H9 (cell line): ENCODE results near the gene TMED8. TPM values are rescaled to one million over a fixed set of nuclear protein-coding genes. Genes with fewer than 3 reads are reported as not detected.

Experiments used
- DNase-seq: peaks from one replicate; pipeline ENCODE4 v3.0.0-alpha.2; 2017
- H2AFZ ChIP-seq: one replicate; pipeline ENCODE4 v1.6.1; 2013; ENCODE audit warnings: mild to moderate bottlenecking, low read length, control low read depth, moderate library complexity
- H2AK5ac ChIP-seq: 2 replicates; pipeline ENCODE4 v1.6.1; 2013; ENCODE audit warnings: low read length, control low read depth, mixed read lengths; ENCODE audit not compliant: insufficient read length
- H2BK120ac ChIP-seq: one replicate; pipeline ENCODE4 v1.6.1; 2013; ENCODE audit warnings: low read depth, mild to moderate bottlenecking, low read length, control low read depth, inconsistent platforms; ENCODE audit not compliant: poor library complexity, severe bottlenecking
- H2BK12ac ChIP-seq: 2 replicates; pipeline ENCODE4 v1.6.1; 2013; ENCODE audit warnings: low read length, control low read depth, mixed read lengths, low read depth; ENCODE audit not compliant: insufficient read length
- H2BK15ac ChIP-seq: 2 replicates; pipeline ENCODE4 v1.6.1; 2013; ENCODE audit warnings: low read depth, low read length, control low read depth
- H2BK20ac ChIP-seq: one replicate; pipeline ENCODE4 v1.6.1; 2013; ENCODE audit warnings: low read depth, mild to moderate bottlenecking, low read length, control low read depth, inconsistent platforms; ENCODE audit not compliant: poor library complexity, severe bottlenecking
- H2BK5ac ChIP-seq: 2 replicates; pipeline ENCODE4 v1.6.1; 2013; ENCODE audit warnings: low read length, control low read depth, mixed read lengths; ENCODE audit not compliant: insufficient read length
- H3K14ac ChIP-seq: 2 replicates; pipeline ENCODE4 v1.6.1; 2013; ENCODE audit warnings: low read length, control low read depth; ENCODE audit not compliant: insufficient read depth
- H3K18ac ChIP-seq: 2 replicates; pipeline ENCODE4 v1.6.1; 2013; ENCODE audit warnings: low read depth, mild to moderate bottlenecking, mixed read lengths, low read length, control low read depth; ENCODE audit not compliant: insufficient read length
- H3K23ac ChIP-seq: 2 replicates; pipeline ENCODE4 v1.6.1; 2013; ENCODE audit warnings: low read length, control low read depth, mixed read lengths, low read depth; ENCODE audit not compliant: insufficient read length
- H3K23me2 ChIP-seq: 2 replicates; pipeline ENCODE4 v1.6.1; 2013; ENCODE audit warnings: low read depth, mild to moderate bottlenecking, mixed read lengths, low read length, control low read depth; ENCODE audit not compliant: insufficient read length, poor library complexity, severe bottlenecking
- H3K27ac ChIP-seq: 2 replicates; pipeline ENCODE4 v1.5.1; 2013; ENCODE audit warnings: low read length, control low read depth, mixed read lengths, low read depth; ENCODE audit not compliant: insufficient read length
- H3K27me3 ChIP-seq: 2 replicates; pipeline ENCODE4 v1.6.1; 2013; ENCODE audit warnings: low read length, control low read depth, inconsistent platforms; ENCODE audit not compliant: insufficient read depth
- H3K4ac ChIP-seq: 2 replicates; pipeline ENCODE4 v1.6.1; 2013; ENCODE audit warnings: low read depth, mild to moderate bottlenecking, control low read depth, inconsistent platforms, low read length, moderate library complexity
- H3K4me1 ChIP-seq: 2 replicates; pipeline ENCODE4 v1.6.1; 2013; ENCODE audit warnings: low read length, control low read depth, inconsistent platforms; ENCODE audit not compliant: insufficient read depth
- H3K4me2 ChIP-seq: 2 replicates; pipeline ENCODE4 v1.6.1; 2013; ENCODE audit warnings: low read length, control low read depth, mixed read lengths; ENCODE audit not compliant: insufficient read length, insufficient read depth
- H3K56ac ChIP-seq: 2 replicates; pipeline ENCODE4 v1.6.1; 2013; ENCODE audit warnings: low read depth, mild to moderate bottlenecking, mixed read lengths, low read length, control low read depth; ENCODE audit not compliant: insufficient read length
- H3K79me1 ChIP-seq: 2 replicates; pipeline ENCODE4 v1.6.1; 2013; ENCODE audit warnings: low read depth, mild to moderate bottlenecking, moderate library complexity, low read length, control low read depth, inconsistent platforms; ENCODE audit not compliant: insufficient read depth, poor library complexity, severe bottlenecking
- H3K79me2 ChIP-seq: 2 replicates; pipeline ENCODE4 v1.6.1; 2013; ENCODE audit warnings: low read length, control low read depth, inconsistent platforms; ENCODE audit not compliant: insufficient read depth
- H3K9ac ChIP-seq: 2 replicates; pipeline ENCODE4 v1.6.1; 2013; ENCODE audit warnings: low read length, control low read depth, mixed read lengths; ENCODE audit not compliant: insufficient read length; ENCODE audit errors: extremely low read depth
- H3K9me3 ChIP-seq: one replicate; pipeline ENCODE4 v1.6.1; 2013; ENCODE audit warnings: low read depth, low read length, inconsistent platforms; ENCODE audit not compliant: control insufficient read depth
- H3T11ph ChIP-seq: one replicate; pipeline ENCODE4 v1.6.1; 2013; ENCODE audit warnings: mild to moderate bottlenecking, low read length, control low read depth, inconsistent platforms
- H4K20me1 ChIP-seq: one replicate; pipeline ENCODE4 v1.6.1; 2013; ENCODE audit not compliant: control insufficient read depth, insufficient read length, insufficient read depth
- H4K5ac ChIP-seq: 2 replicates; pipeline ENCODE4 v1.6.1; 2013; ENCODE audit warnings: low read depth, mild to moderate bottlenecking, mixed read lengths, low read length, control low read depth; ENCODE audit not compliant: insufficient read length
- H4K8ac ChIP-seq: replicated peaks from 2 replicates; pipeline ENCODE4 v1.6.1; 2013; ENCODE audit warnings: low read length, control low read depth, mixed read lengths, low read depth; ENCODE audit not compliant: insufficient read length
- H4K91ac ChIP-seq: 2 replicates; pipeline ENCODE4 v1.6.1; 2013; ENCODE audit warnings: low read depth, mild to moderate bottlenecking, moderate library complexity, mixed read lengths, low read length, control low read depth; ENCODE audit not compliant: insufficient read length
- H3K27ac Mint-ChIP-seq, 3 experiments: 2 replicates in 2 of 3; 3 replicates in 1 of 3; pipeline ENCODE4 v1.8.0; 2020 to 2021; ENCODE audit warnings: mixed read lengths in 3 of 3, mild to moderate bottlenecking in 1 of 3, moderate library complexity in 1 of 3
- H3K27me3 Mint-ChIP-seq: 2 replicates; pipeline ENCODE4 v1.8.0; 2021; ENCODE audit warnings: low read depth, mild to moderate bottlenecking, moderate library complexity, mixed read lengths
- H3K36me3 Mint-ChIP-seq, 3 experiments: 2 replicates in 2 of 3; 3 replicates in 1 of 3; pipeline ENCODE4 v1.8.0; 2020 to 2021; ENCODE audit warnings: low read depth in 3 of 3, mixed read lengths in 3 of 3; ENCODE audit not compliant: insufficient read depth in 1 of 3
- H3K4me1 Mint-ChIP-seq, 2 experiments: 2 replicates each; pipeline ENCODE4 v1.8.0; 2020; ENCODE audit warnings: mixed read lengths in 2 of 2
- H3K4me3 Mint-ChIP-seq, 2 experiments: 2 replicates in 1 of 2; 3 replicates in 1 of 2; pipeline ENCODE4 v1.8.0; 2020 to 2021; ENCODE audit warnings: mild to moderate bottlenecking in 2 of 2, mixed read lengths in 2 of 2, moderate library complexity in 1 of 2
- H3K9me3 Mint-ChIP-seq, 2 experiments: 2 replicates in 1 of 2; 3 replicates in 1 of 2; pipeline ENCODE4 v1.8.0; 2020; ENCODE audit warnings: mild to moderate bottlenecking in 2 of 2, mixed read lengths in 2 of 2, moderate library complexity in 1 of 2
- WGBS: extraction: QIAGEN DNeasy Blood & Tissue Kit; methylation state at CpG from one replicate; pipeline ENCODE4 v1.1.7; 2013; ENCODE audit warnings: missing lambda C conversion rate, low lambda C conversion rate, mixed read lengths; ENCODE audit not compliant: insufficient read length; ENCODE audit errors: extremely low coverage; 5-methylcytosine and 5-hydroxymethylcytosine counted together
- total RNA-seq: library from RNA; stranded (reverse); gene quantifications from 2 replicates; pipeline ENCODE4 v1.2.1, GENCODE V29; 2021
- TF ChIP-seq, protein P1 (sequence below): fragments of 200-600 bp; sonication (generic); conservative IDR thresholded peaks from 3 replicates; pipeline ENCODE4 v1.8.0; 2021; ENCODE audit warnings: antibody characterized with exemption, mild to moderate bottlenecking

Gene TMED8
- total RNA-seq, 1 experiment from 2014 or later: 9.5 TPM

- TF ChIP-seq, protein P1, sequence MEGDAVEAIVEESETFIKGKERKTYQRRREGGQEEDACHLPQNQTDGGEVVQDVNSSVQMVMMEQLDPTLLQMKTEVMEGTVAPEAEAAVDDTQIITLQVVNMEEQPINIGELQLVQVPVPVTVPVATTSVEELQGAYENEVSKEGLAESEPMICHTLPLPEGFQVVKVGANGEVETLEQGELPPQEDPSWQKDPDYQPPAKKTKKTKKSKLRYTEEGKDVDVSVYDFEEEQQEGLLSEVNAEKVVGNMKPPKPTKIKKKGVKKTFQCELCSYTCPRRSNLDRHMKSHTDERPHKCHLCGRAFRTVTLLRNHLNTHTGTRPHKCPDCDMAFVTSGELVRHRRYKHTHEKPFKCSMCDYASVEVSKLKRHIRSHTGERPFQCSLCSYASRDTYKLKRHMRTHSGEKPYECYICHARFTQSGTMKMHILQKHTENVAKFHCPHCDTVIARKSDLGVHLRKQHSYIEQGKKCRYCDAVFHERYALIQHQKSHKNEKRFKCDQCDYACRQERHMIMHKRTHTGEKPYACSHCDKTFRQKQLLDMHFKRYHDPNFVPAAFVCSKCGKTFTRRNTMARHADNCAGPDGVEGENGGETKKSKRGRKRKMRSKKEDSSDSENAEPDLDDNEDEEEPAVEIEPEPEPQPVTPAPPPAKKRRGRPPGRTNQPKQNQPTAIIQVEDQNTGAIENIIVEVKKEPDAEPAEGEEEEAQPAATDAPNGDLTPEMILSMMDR: no peak
- DNase-seq: no peak
- no peak overlapping the region for H2BK15ac ChIP-seq
- H3K4me1 ChIP-seq: no peaks in the 10 kb centered on the region
- no peaks in the 10 kb centered on the region for H4K20me1 ChIP-seq
- H3K79me1 ChIP-seq: no peaks in the 10 kb centered on the region
- H4K5ac ChIP-seq: no peak overlapping the region
- no peak overlapping the region for H3K27ac Mint-ChIP-seq
- no peak overlapping the region for H3T11ph ChIP-seq
- no peak overlapping the region for H2BK120ac ChIP-seq
- no peak overlapping the region for H3K4me2 ChIP-seq
- peaks cover 0 to 12% (median 2%) of the 10 kb centered on the region in 3 experiments; a peak in 4 of 7 replicates for H3K36me3 Mint-ChIP-seq
- no peaks in the 10 kb centered on the region for H3K9me3 ChIP-seq
- no peaks in the 10 kb centered on the region for H3K23me2 ChIP-seq
- H3K27ac ChIP-seq: no peak overlapping the region
- H3K9ac ChIP-seq: no peak overlapping the region
- no peak overlapping the region for H2BK5ac ChIP-seq
- WGBS: no CpG with 5 or more reads among the region's 5 CpGs
- no peak overlapping the region for H3K23ac ChIP-seq
- H2AFZ ChIP-seq: no peak overlapping the region
- H3K79me2 ChIP-seq: no peaks in the 10 kb centered on the region
- no peak overlapping the region for H3K18ac ChIP-seq
- H3K14ac ChIP-seq: no peak overlapping the region
- H2AK5ac ChIP-seq: no peak overlapping the region
- H3K4ac ChIP-seq: no peak overlapping the region
- H2BK20ac ChIP-seq: no peak overlapping the region
- no peak overlapping the region for H4K8ac ChIP-seq
- H3K27me3 ChIP-seq: no peaks in the 10 kb centered on the region
- H4K91ac ChIP-seq: no peak overlapping the region
- no peak overlapping the region for H2BK12ac ChIP-seq
- H3K4me1 Mint-ChIP-seq: no peaks in the 10 kb centered on the region
- no peaks in the 10 kb centered on the region for H3K27me3 Mint-ChIP-seq
- no peak overlapping the region for H3K4me3 Mint-ChIP-seq
- H3K9me3 Mint-ChIP-seq: no peaks in the 10 kb centered on the region
- no peak overlapping the region for H3K56ac ChIP-seq
Measured at GRCh38 chr14:77353469-77354141, 23.3 kb downstream of the TMED8 start.
